ENCODE measurements around the gene PLEKHD1.
"Not testable (repeated sequence)": the region's sequence is repeated elsewhere in the genome, so short reads cannot be mapped to it uniquely, and the experiment has no call there.

Gene PLEKHD1

GRCh38 chr14:69481815-69482568 lies 2.5 kb upstream of the PLEKHD1 start:
- DNase-seq, result no peak

- DNase-seq, result peak in 5 of 58 donors; percentile 2 to 25 (median 13)
Observed at GRCh38 chr14:69483765-69484443, 624 bp upstream of the PLEKHD1 start.

GRCh38 chr14:69485315-69485660 lies 760 bp downstream of the PLEKHD1 start:
- no peak for DNase-seq

GRCh38 chr14:69485701-69486100 lies 1.2 kb downstream of the PLEKHD1 start:
- DNase-seq, result no peak

- DNase-seq, result no peak
Observed at GRCh38 chr14:69487226-69487625, 2.7 kb downstream of the PLEKHD1 start.

GRCh38 chr14:69487771-69488170 lies 3.2 kb downstream of the PLEKHD1 start:
- no peak for DNase-seq

- DNase-seq, result no peak
Observed at GRCh38 chr14:69489495-69489894, 5.0 kb downstream of the PLEKHD1 start.

- DNase-seq, result no peak
Observed at GRCh38 chr14:69490219-69490918, 5.8 kb downstream of the PLEKHD1 start.

- no peak for DNase-seq
Observed at GRCh38 chr14:69491193-69491592, 6.7 kb downstream of the PLEKHD1 start.

GRCh38 chr14:69493038-69493437 lies 8.5 kb downstream of the PLEKHD1 start:
- DNase-seq, result no peak

GRCh38 chr14:69493791-69494190 lies 9.3 kb downstream of the PLEKHD1 start:
- no peak for DNase-seq

GRCh38 chr14:69495341-69495921 lies 10.9 kb downstream of the PLEKHD1 start:
- no peak for DNase-seq

GRCh38 chr14:69497866-69498265 lies 13.3 kb downstream of the PLEKHD1 start:
- not testable (repeated sequence) for DNase-seq

GRCh38 chr14:69498286-69498685 lies 13.8 kb downstream of the PLEKHD1 start:
- not testable (repeated sequence) for DNase-seq

- no peak for DNase-seq
Observed at GRCh38 chr14:69499436-69499835, 14.9 kb downstream of the PLEKHD1 start.

- DNase-seq, result no peak
Observed at GRCh38 chr14:69500096-69500495, 15.6 kb downstream of the PLEKHD1 start.

- DNase-seq, result peak in 9 of 58 donors; percentile 3 to 51 (median 10)
Observed at GRCh38 chr14:69500736-69501135, 16.2 kb downstream of the PLEKHD1 start.

GRCh38 chr14:69501423-69501838 lies 16.9 kb downstream of the PLEKHD1 start:
- DNase-seq, result peak in 55 of 58 donors; percentile 7 to 89 (median 67)

- peak in 1 of 58 donors; percentile 7 for DNase-seq
Observed at GRCh38 chr14:69504775-69505174, 20.2 kb downstream of the PLEKHD1 start.

- no peak for DNase-seq
Observed at GRCh38 chr14:69505338-69506240, 21.1 kb downstream of the PLEKHD1 start.

GRCh38 chr14:69506241-69506595 lies 21.7 kb downstream of the PLEKHD1 start:
- no peak for DNase-seq
